Neural cell (in vitro differentiated cells): Measurements from ENCODE around the gene WWC2.

Experiments
- EP300 ChIP-seq: fragments of 450-650 bp; conservative IDR thresholded peaks from 2 replicates; pipeline ENCODE4 v1.6.1; 2014; ENCODE audit warnings: antibody characterized with exemption, mild to moderate bottlenecking, moderate library complexity; ENCODE audit not compliant: poor library complexity, severe bottlenecking
- EZH2 ChIP-seq: fragments of 200-600, 300-800 bp; shearing (Covaris generic), sonication (generic); IDR thresholded peaks from 2 replicates; pipeline ENCODE4 v1.6.1; 2014; ENCODE audit warnings: antibody characterized with exemption, low read length, borderline replicate concordance, mild to moderate bottlenecking; ENCODE audit not compliant: insufficient read depth, poor library complexity, severe bottlenecking
- MXI1 ChIP-seq: fragments of 450-650 bp; conservative IDR thresholded peaks from 2 replicates; pipeline ENCODE4 v1.6.1; 2014; ENCODE audit warnings: antibody characterized with exemption, mild to moderate bottlenecking; ENCODE audit not compliant: poor library complexity, severe bottlenecking
- POLR2AphosphoS5 ChIP-seq: IDR thresholded peaks from 2 replicates; pipeline ENCODE4 v1.6.1; 2012
- SMC3 ChIP-seq: fragments of 450-650 bp; conservative IDR thresholded peaks from 2 replicates; pipeline ENCODE4 v1.6.1; 2014; ENCODE audit warnings: antibody characterized with exemption, mild to moderate bottlenecking, moderate library complexity; ENCODE audit not compliant: poor library complexity
- TF ChIP-seq, protein P1 (sequence below): fragments of 450-650 bp; IDR thresholded peaks from 2 replicates; pipeline ENCODE4 v1.5.1; 2014; ENCODE audit warnings: antibody characterized with exemption, mild to moderate bottlenecking, moderate library complexity; ENCODE audit not compliant: poor library complexity, severe bottlenecking
- TF ChIP-seq, protein P2 (sequence below): IDR thresholded peaks from 2 replicates; pipeline ENCODE4 v1.6.1; 2012; ENCODE audit warnings: borderline replicate concordance

DNA sequence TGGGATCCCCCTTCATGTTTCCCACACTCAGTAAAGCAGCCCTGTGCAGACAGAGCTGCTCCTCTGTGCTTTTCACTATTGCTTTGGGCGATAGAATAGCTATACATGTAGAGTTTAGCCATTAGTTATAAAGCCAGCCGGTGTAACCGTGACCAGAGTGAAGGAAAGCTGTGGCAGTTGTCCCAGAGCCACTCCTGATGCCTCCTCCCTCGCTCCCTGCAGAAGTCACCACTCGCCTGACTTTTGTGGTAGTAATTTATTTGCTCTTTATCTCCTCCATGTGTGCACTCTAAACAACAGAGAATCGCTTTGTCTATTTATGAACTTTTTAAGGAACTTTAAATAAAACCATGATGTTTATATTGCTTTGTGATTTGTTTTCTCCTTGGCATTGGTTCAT, 41.8 kb upstream of the WWC2 start:
- TF ChIP-seq, protein P1, sequence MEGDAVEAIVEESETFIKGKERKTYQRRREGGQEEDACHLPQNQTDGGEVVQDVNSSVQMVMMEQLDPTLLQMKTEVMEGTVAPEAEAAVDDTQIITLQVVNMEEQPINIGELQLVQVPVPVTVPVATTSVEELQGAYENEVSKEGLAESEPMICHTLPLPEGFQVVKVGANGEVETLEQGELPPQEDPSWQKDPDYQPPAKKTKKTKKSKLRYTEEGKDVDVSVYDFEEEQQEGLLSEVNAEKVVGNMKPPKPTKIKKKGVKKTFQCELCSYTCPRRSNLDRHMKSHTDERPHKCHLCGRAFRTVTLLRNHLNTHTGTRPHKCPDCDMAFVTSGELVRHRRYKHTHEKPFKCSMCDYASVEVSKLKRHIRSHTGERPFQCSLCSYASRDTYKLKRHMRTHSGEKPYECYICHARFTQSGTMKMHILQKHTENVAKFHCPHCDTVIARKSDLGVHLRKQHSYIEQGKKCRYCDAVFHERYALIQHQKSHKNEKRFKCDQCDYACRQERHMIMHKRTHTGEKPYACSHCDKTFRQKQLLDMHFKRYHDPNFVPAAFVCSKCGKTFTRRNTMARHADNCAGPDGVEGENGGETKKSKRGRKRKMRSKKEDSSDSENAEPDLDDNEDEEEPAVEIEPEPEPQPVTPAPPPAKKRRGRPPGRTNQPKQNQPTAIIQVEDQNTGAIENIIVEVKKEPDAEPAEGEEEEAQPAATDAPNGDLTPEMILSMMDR: no peak
- TF ChIP-seq MXI1: no peak
- TF ChIP-seq EP300: no peak
- TF ChIP-seq POLR2AphosphoS5: no peak
- TF ChIP-seq, protein P2, sequence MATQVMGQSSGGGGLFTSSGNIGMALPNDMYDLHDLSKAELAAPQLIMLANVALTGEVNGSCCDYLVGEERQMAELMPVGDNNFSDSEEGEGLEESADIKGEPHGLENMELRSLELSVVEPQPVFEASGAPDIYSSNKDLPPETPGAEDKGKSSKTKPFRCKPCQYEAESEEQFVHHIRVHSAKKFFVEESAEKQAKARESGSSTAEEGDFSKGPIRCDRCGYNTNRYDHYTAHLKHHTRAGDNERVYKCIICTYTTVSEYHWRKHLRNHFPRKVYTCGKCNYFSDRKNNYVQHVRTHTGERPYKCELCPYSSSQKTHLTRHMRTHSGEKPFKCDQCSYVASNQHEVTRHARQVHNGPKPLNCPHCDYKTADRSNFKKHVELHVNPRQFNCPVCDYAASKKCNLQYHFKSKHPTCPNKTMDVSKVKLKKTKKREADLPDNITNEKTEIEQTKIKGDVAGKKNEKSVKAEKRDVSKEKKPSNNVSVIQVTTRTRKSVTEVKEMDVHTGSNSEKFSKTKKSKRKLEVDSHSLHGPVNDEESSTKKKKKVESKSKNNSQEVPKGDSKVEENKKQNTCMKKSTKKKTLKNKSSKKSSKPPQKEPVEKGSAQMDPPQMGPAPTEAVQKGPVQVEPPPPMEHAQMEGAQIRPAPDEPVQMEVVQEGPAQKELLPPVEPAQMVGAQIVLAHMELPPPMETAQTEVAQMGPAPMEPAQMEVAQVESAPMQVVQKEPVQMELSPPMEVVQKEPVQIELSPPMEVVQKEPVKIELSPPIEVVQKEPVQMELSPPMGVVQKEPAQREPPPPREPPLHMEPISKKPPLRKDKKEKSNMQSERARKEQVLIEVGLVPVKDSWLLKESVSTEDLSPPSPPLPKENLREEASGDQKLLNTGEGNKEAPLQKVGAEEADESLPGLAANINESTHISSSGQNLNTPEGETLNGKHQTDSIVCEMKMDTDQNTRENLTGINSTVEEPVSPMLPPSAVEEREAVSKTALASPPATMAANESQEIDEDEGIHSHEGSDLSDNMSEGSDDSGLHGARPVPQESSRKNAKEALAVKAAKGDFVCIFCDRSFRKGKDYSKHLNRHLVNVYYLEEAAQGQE: no peak
- TF ChIP-seq EZH2: no peak
- TF ChIP-seq SMC3: no peak
